ENCODE results near the gene SPRY1. TPM values are rescaled to one million over a fixed set of nuclear protein-coding genes. Genes with fewer than 3 reads are reported as not detected.

The SPRY1 gene
- polyA plus RNA-seq, 4 donors, result 6.5 to 97.1 (median 20.2) TPM

GRCh38 chr4:123363729-123364128 is 32.9 kb upstream of the SPRY1 start:
- peaks cover 0 to 2% (median 0%) of the 10 kb centered on the region in 3 donors for H3K4me1 ChIP-seq (ENCODE audit: control insufficient read depth in 3 of 3, insufficient read depth in 2 of 3, low read depth in 1 of 3, low read length in 2 of 3)
- 82 to 90% (median 88%) methylated on average over 2 of the region's 2 CpGs for WGBS, 3 donors
- DNase-seq, result no peak
- no peak for FAIRE-seq
- no peak overlapping the region for H3K27ac ChIP-seq (ENCODE audit: low read depth in 1 of 3, low read length in 2 of 3)
- no peak overlapping the region for H3K4me3 ChIP-seq (ENCODE audit: low read depth in 1 of 3, low read length in 3 of 3)
- H3K36me3 ChIP-seq (ENCODE audit: control insufficient read depth in 3 of 3, insufficient read depth in 2 of 3, low read depth in 1 of 3, low read length in 3 of 3), result no peaks in the 10 kb centered on the region
- H3K9me3 ChIP-seq (ENCODE audit: control insufficient read depth in 2 of 2, insufficient read depth in 1 of 2, low read depth in 1 of 2, low read length in 1 of 2), result no peaks in the 10 kb centered on the region
- H3K27me3 ChIP-seq (ENCODE audit: control insufficient read depth in 3 of 3, insufficient read depth in 3 of 3, low read length in 3 of 3), result no peaks in the 10 kb centered on the region

GRCh38 chr4:123364906-123365305 is 31.7 kb upstream of the SPRY1 start:
- no peak for FAIRE-seq

GRCh38 chr4:123365412-123365811 is 31.2 kb upstream of the SPRY1 start:
- no peak for DNase-seq
- FAIRE-seq, result no peak

More at GRCh38 chr4:123364906-123365305, 31.7 kb upstream of the SPRY1 start:
- Histone ChIP-seq H3K36me3 (ENCODE audit: control insufficient read depth in 3 of 3, insufficient read depth in 2 of 3, low read depth in 1 of 3, low read length in 3 of 3) (no peaks in the 10 kb centered on the region), H3K4me1 (ENCODE audit: control insufficient read depth in 3 of 3, insufficient read depth in 2 of 3, low read depth in 1 of 3, low read length in 2 of 3) (peaks cover 0 to 2% (median 0%) of the 10 kb centered on the region in 3 donors), H3K27ac (ENCODE audit: low read depth in 1 of 3, low read length in 2 of 3) (no peak overlapping the region), H3K27me3 (ENCODE audit: control insufficient read depth in 3 of 3, insufficient read depth in 3 of 3, low read length in 3 of 3) (no peaks in the 10 kb centered on the region), H3K9me3 (ENCODE audit: control insufficient read depth in 2 of 2, insufficient read depth in 1 of 2, low read depth in 1 of 2, low read length in 1 of 2) (no peaks in the 10 kb centered on the region), H3K4me3 (ENCODE audit: low read depth in 1 of 3, low read length in 3 of 3) (no peak overlapping the region)
- 87 to 93% (median 91%) methylated on average over 3 of the region's 3 CpGs for WGBS, 3 donors
- DNase-seq, result no peak

GRCh38 chr4:123366144-123366748 is 30.3 kb upstream of the SPRY1 start:
- no peaks in the 10 kb centered on the region for H3K9me3 ChIP-seq (ENCODE audit: control insufficient read depth in 2 of 2, insufficient read depth in 1 of 2, low read depth in 1 of 2, low read length in 1 of 2)
- peaks cover 0 to 1% (median 0%) of the 10 kb centered on the region in 3 donors for H3K4me1 ChIP-seq (ENCODE audit: control insufficient read depth in 3 of 3, insufficient read depth in 2 of 3, low read depth in 1 of 3, low read length in 2 of 3)
- H3K27me3 ChIP-seq (ENCODE audit: control insufficient read depth in 3 of 3, insufficient read depth in 3 of 3, low read length in 3 of 3), result no peaks in the 10 kb centered on the region
- whole genome bisulfite sequencing, 3 donors, result 73 to 81% (median 77%) methylated on average over 6 of the region's 6 CpGs
- no peaks in the 10 kb centered on the region for H3K36me3 ChIP-seq (ENCODE audit: control insufficient read depth in 3 of 3, insufficient read depth in 2 of 3, low read depth in 1 of 3, low read length in 3 of 3)
- FAIRE-seq, result no peak
- no peak overlapping the region for H3K4me3 ChIP-seq (ENCODE audit: low read depth in 1 of 3, low read length in 3 of 3)
- no peak for DNase-seq
- H3K27ac ChIP-seq (ENCODE audit: low read depth in 1 of 3, low read length in 2 of 3), result no peak overlapping the region

More at GRCh38 chr4:123365412-123365811, 31.2 kb upstream of the SPRY1 start:
- Histone ChIP-seq H3K9me3 (ENCODE audit: control insufficient read depth in 2 of 2, insufficient read depth in 1 of 2, low read depth in 1 of 2, low read length in 1 of 2) (no peaks in the 10 kb centered on the region), H3K27me3 (ENCODE audit: control insufficient read depth in 3 of 3, insufficient read depth in 3 of 3, low read length in 3 of 3) (no peaks in the 10 kb centered on the region), H3K4me3 (ENCODE audit: low read depth in 1 of 3, low read length in 3 of 3) (no peak overlapping the region), H3K36me3 (ENCODE audit: control insufficient read depth in 3 of 3, insufficient read depth in 2 of 3, low read depth in 1 of 3, low read length in 3 of 3) (no peaks in the 10 kb centered on the region), H3K27ac (ENCODE audit: low read depth in 1 of 3, low read length in 2 of 3) (no peak overlapping the region), H3K4me1 (ENCODE audit: control insufficient read depth in 3 of 3, insufficient read depth in 2 of 3, low read depth in 1 of 3, low read length in 2 of 3) (peaks cover 0 to 2% (median 0%) of the 10 kb centered on the region in 3 donors)
- WGBS, 3 donors, result 84 to 100% (median 96%) methylated on average over 1 of the region's 1 CpG

GRCh38 chr4:123378794-123379193 is 17.8 kb upstream of the SPRY1 start:
- 56 to 82% (median 80%) methylated on average over 1 of the region's 1 CpG for WGBS, 3 donors
- Histone ChIP-seq H3K27me3 (ENCODE audit: control insufficient read depth in 3 of 3, insufficient read depth in 3 of 3, low read length in 3 of 3) (no peaks in the 10 kb centered on the region), H3K9me3 (ENCODE audit: control insufficient read depth in 2 of 2, insufficient read depth in 1 of 2, low read depth in 1 of 2, low read length in 1 of 2) (no peaks in the 10 kb centered on the region), H3K36me3 (ENCODE audit: control insufficient read depth in 3 of 3, insufficient read depth in 2 of 3, low read depth in 1 of 3, low read length in 3 of 3) (no peaks in the 10 kb centered on the region), H3K27ac (ENCODE audit: low read depth in 1 of 3, low read length in 2 of 3) (no peak overlapping the region), H3K4me3 (ENCODE audit: low read depth in 1 of 3, low read length in 3 of 3) (no peak overlapping the region), H3K4me1 (ENCODE audit: control insufficient read depth in 3 of 3, insufficient read depth in 2 of 3, low read depth in 1 of 3, low read length in 2 of 3) (no peaks in the 10 kb centered on the region)
- FAIRE-seq (no peak), DNase-seq (no peak)

- WGBS, 3 donors, result 81 to 88% (median 84%) methylated on average over 1 of the region's 1 CpG
Measured at GRCh38 chr4:123379392-123379791, 17.2 kb upstream of the SPRY1 start.

GRCh38 chr4:123380728-123381716 is 15.6 kb upstream of the SPRY1 start:
- H3K27ac ChIP-seq (ENCODE audit: low read depth in 1 of 3, low read length in 2 of 3), result no peak overlapping the region
- no peaks in the 10 kb centered on the region for H3K9me3 ChIP-seq (ENCODE audit: control insufficient read depth in 2 of 2, insufficient read depth in 1 of 2, low read depth in 1 of 2, low read length in 1 of 2)
- H3K4me3 ChIP-seq (ENCODE audit: low read depth in 1 of 3, low read length in 3 of 3), result no peak overlapping the region
- H3K27me3 ChIP-seq (ENCODE audit: control insufficient read depth in 3 of 3, insufficient read depth in 3 of 3, low read length in 3 of 3), result no peaks in the 10 kb centered on the region
- DNase-seq, result no peak
- H3K36me3 ChIP-seq (ENCODE audit: control insufficient read depth in 3 of 3, insufficient read depth in 2 of 3, low read depth in 1 of 3, low read length in 3 of 3), result no peaks in the 10 kb centered on the region
- 71 to 86% (median 83%) methylated on average over 3 of the region's 3 CpGs for WGBS, 3 donors
- H3K4me1 ChIP-seq (ENCODE audit: control insufficient read depth in 3 of 3, insufficient read depth in 2 of 3, low read depth in 1 of 3, low read length in 2 of 3), result no peaks in the 10 kb centered on the region
- no peak for FAIRE-seq

More at GRCh38 chr4:123379392-123379791, 17.2 kb upstream of the SPRY1 start:
- no peak for FAIRE-seq
- Histone ChIP-seq H3K36me3 (ENCODE audit: control insufficient read depth in 3 of 3, insufficient read depth in 2 of 3, low read depth in 1 of 3, low read length in 3 of 3) (no peaks in the 10 kb centered on the region), H3K4me3 (ENCODE audit: low read depth in 1 of 3, low read length in 3 of 3) (no peak overlapping the region), H3K4me1 (ENCODE audit: control insufficient read depth in 3 of 3, insufficient read depth in 2 of 3, low read depth in 1 of 3, low read length in 2 of 3) (no peaks in the 10 kb centered on the region), H3K27ac (ENCODE audit: low read depth in 1 of 3, low read length in 2 of 3) (no peak overlapping the region), H3K27me3 (ENCODE audit: control insufficient read depth in 3 of 3, insufficient read depth in 3 of 3, low read length in 3 of 3) (no peaks in the 10 kb centered on the region), H3K9me3 (ENCODE audit: control insufficient read depth in 2 of 2, insufficient read depth in 1 of 2, low read depth in 1 of 2, low read length in 1 of 2) (no peaks in the 10 kb centered on the region)
- no peak for DNase-seq

- H3K4me1 ChIP-seq (ENCODE audit: control insufficient read depth in 3 of 3, insufficient read depth in 2 of 3, low read depth in 1 of 3, low read length in 2 of 3), result no peaks in the 10 kb centered on the region
- DNase-seq, result no peak
- no peaks in the 10 kb centered on the region for H3K9me3 ChIP-seq (ENCODE audit: control insufficient read depth in 2 of 2, insufficient read depth in 1 of 2, low read depth in 1 of 2, low read length in 1 of 2)
- H3K27ac ChIP-seq (ENCODE audit: low read depth in 1 of 3, low read length in 2 of 3), result no peak overlapping the region
- H3K27me3 ChIP-seq (ENCODE audit: control insufficient read depth in 3 of 3, insufficient read depth in 3 of 3, low read length in 3 of 3), result no peaks in the 10 kb centered on the region
- FAIRE-seq, result no peak
- 84 to 92% (median 88%) methylated on average over 5 of the region's 5 CpGs for WGBS, 3 donors
- H3K4me3 ChIP-seq (ENCODE audit: low read depth in 1 of 3, low read length in 3 of 3), result no peak overlapping the region
- H3K36me3 ChIP-seq (ENCODE audit: control insufficient read depth in 3 of 3, insufficient read depth in 2 of 3, low read depth in 1 of 3, low read length in 3 of 3), result no peaks in the 10 kb centered on the region
Measured at GRCh38 chr4:123381996-123382395, 14.6 kb upstream of the SPRY1 start.
